ENCODE data around the gene PSTPIP2. TPM values are rescaled to one million over a fixed set of nuclear protein-coding genes. Genes with fewer than 3 reads are reported as not detected.

Gene PSTPIP2
- total and polyA plus RNA-seq, 9 of the 15 experiments (the other 6 are each of a cell fraction or from before 2014, with no cell fraction given): 14.0 to 45.7 (median 27.1) TPM

DNA sequence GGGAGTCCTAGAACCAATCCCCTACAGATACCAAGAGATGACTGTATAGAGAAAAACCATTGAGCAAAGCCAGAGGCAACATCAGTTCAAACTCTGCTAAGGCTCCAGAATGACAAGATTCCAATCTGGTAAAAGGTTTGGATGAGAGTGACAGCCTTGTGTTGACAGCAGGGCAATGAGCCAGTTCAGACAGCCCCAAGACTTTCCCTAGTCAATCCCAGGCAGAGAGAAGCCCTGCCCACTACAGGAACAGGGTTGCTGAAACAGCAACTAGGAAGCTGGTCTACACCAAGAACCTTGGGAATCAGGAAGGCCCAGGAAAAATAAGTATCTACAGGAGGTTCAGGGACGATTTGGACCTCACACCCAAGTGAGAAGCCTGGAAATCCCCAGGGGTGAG lies 3.3 kb downstream of the PSTPIP2 start (continued):
- no peak for TF ChIP-seq PHB2 (IDR thresholded peaks at IDR 0.05; ENCODE audit: low read depth)
- no peak for TF ChIP-seq NFATC3 (IDR thresholded peaks at IDR 0.05)
- no peak for TF ChIP-seq POLR2H (tag; IDR thresholded peaks at IDR 0.05; ENCODE audit: low read depth)
- no peak for TF ChIP-seq CHD2 (IDR thresholded peaks at IDR 0.05; ENCODE audit: low read depth, low read length)
- TF ChIP-seq ZSCAN29 (IDR thresholded peaks at IDR 0.05): no peak
- no peak for TF ChIP-seq RB1 (IDR thresholded peaks at IDR 0.05; ENCODE audit: low read depth)
- TF ChIP-seq, protein P1, sequence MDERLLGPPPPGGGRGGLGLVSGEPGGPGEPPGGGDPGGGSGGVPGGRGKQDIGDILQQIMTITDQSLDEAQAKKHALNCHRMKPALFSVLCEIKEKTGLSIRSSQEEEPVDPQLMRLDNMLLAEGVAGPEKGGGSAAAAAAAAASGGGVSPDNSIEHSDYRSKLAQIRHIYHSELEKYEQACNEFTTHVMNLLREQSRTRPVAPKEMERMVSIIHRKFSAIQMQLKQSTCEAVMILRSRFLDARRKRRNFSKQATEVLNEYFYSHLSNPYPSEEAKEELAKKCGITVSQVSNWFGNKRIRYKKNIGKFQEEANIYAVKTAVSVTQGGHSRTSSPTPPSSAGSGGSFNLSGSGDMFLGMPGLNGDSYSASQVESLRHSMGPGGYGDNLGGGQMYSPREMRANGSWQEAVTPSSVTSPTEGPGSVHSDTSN (CRISPR knock-in tag; IDR thresholded peaks at IDR 0.05; ENCODE audit: low read depth): no peak
- TF ChIP-seq, protein P1 (tag; conservative IDR thresholded peaks at IDR 0.05; ENCODE audit: low read depth): 0 out of 2 replicates have a peak, but pooled peaks have one; percentile 16
- TF ChIP-seq NFYB (IDR thresholded peaks at IDR 0.05; ENCODE audit: extremely low read depth, insufficient read length): no peak
- no peak for TF ChIP-seq HDAC2 (IDR thresholded peaks at IDR 0.05)
- no peak for TF ChIP-seq PTTG1 (tag; IDR thresholded peaks at IDR 0.05; ENCODE audit: low read depth)
- TF ChIP-seq, protein P2, sequence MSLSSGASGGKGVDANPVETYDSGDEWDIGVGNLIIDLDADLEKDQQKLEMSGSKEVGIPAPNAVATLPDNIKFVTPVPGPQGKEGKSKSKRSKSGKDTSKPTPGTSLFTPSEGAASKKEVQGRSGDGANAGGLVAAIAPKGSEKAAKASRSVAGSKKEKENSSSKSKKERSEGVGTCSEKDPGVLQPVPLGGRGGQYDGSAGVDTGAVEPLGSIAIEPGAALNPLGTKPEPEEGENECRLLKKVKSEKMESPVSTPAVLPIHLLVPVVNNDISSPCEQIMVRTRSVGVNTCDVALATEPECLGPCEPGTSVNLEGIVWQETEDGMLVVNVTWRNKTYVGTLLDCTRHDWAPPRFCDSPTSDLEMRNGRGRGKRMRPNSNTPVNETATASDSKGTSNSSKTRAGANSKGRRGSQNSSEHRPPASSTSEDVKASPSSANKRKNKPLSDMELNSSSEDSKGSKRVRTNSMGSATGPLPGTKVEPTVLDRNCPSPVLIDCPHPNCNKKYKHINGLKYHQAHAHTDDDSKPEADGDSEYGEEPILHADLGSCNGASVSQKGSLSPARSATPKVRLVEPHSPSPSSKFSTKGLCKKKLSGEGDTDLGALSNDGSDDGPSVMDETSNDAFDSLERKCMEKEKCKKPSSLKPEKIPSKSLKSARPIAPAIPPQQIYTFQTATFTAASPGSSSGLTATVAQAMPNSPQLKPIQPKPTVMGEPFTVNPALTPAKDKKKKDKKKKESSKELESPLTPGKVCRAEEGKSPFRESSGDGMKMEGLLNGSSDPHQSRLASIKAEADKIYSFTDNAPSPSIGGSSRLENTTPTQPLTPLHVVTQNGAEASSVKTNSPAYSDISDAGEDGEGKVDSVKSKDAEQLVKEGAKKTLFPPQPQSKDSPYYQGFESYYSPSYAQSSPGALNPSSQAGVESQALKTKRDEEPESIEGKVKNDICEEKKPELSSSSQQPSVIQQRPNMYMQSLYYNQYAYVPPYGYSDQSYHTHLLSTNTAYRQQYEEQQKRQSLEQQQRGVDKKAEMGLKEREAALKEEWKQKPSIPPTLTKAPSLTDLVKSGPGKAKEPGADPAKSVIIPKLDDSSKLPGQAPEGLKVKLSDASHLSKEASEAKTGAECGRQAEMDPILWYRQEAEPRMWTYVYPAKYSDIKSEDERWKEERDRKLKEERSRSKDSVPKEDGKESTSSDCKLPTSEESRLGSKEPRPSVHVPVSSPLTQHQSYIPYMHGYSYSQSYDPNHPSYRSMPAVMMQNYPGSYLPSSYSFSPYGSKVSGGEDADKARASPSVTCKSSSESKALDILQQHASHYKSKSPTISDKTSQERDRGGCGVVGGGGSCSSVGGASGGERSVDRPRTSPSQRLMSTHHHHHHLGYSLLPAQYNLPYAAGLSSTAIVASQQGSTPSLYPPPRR (CRISPR knock-in tag; IDR thresholded peaks at IDR 0.05; ENCODE audit: borderline replicate concordance): no peak
- TF ChIP-seq, protein P3, sequence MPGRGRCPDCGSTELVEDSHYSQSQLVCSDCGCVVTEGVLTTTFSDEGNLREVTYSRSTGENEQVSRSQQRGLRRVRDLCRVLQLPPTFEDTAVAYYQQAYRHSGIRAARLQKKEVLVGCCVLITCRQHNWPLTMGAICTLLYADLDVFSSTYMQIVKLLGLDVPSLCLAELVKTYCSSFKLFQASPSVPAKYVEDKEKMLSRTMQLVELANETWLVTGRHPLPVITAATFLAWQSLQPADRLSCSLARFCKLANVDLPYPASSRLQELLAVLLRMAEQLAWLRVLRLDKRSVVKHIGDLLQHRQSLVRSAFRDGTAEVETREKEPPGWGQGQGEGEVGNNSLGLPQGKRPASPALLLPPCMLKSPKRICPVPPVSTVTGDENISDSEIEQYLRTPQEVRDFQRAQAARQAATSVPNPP (IDR thresholded peaks at IDR 0.05; ENCODE audit: borderline replicate concordance, insufficient read depth, insufficient read length): no peak
- TF ChIP-seq, protein P4, sequence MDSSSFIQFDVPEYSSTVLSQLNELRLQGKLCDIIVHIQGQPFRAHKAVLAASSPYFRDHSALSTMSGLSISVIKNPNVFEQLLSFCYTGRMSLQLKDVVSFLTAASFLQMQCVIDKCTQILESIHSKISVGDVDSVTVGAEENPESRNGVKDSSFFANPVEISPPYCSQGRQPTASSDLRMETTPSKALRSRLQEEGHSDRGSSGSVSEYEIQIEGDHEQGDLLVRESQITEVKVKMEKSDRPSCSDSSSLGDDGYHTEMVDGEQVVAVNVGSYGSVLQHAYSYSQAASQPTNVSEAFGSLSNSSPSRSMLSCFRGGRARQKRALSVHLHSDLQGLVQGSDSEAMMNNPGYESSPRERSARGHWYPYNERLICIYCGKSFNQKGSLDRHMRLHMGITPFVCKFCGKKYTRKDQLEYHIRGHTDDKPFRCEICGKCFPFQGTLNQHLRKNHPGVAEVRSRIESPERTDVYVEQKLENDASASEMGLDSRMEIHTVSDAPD (CRISPR knock-in tag; IDR thresholded peaks at IDR 0.05): no peak
- TF ChIP-seq LCOR (CRISPR knock-in tag; IDR thresholded peaks at IDR 0.05): no peak
- TF ChIP-seq EHMT2 (IDR thresholded peaks at IDR 0.05): no peak
- no peak for TF ChIP-seq NCOA1 (IDR thresholded peaks at IDR 0.05; ENCODE audit: low read depth)
- TF ChIP-seq TEAD2 (tag; IDR thresholded peaks at IDR 0.05): no peak
